HG03025 (cell line): ENCODE results near the gene RALGPS1.
"Not testable (repeated sequence)": the region's sequence is repeated elsewhere in the genome, so short reads cannot be mapped to it uniquely, and the experiment has no call there.

ENCODE experiments used
- ATAC-seq: cut with Tn5 transposase; IDR thresholded peaks from one replicate; pipeline ENCODE4 v1.9.1; 2021; ENCODE audit warnings: mild to moderate bottlenecking, moderate library complexity; ENCODE audit not compliant: unreplicated experiment, low FRiP score

RALGPS1 gene

DNA sequence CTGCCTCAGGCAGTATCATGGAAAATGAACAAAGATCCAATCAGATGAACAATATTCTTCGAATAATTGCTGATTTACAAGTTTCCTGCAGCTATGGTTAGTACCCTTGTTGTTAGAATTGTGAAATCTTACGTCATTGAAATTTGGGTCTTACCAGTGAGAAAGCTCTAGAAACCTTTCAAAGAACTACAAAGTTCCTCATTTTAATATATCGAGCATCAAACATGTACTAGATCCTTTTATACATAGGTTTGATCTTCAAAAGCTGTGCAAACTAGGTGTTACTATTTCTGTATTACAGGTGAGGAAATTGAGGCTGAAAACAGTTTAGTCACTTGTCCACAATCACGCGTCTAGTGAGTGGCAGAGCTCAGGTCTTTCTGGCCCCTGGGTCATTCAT is 251.5 kb downstream of the RALGPS1 start:
- no peak for ATAC-seq

DNA sequence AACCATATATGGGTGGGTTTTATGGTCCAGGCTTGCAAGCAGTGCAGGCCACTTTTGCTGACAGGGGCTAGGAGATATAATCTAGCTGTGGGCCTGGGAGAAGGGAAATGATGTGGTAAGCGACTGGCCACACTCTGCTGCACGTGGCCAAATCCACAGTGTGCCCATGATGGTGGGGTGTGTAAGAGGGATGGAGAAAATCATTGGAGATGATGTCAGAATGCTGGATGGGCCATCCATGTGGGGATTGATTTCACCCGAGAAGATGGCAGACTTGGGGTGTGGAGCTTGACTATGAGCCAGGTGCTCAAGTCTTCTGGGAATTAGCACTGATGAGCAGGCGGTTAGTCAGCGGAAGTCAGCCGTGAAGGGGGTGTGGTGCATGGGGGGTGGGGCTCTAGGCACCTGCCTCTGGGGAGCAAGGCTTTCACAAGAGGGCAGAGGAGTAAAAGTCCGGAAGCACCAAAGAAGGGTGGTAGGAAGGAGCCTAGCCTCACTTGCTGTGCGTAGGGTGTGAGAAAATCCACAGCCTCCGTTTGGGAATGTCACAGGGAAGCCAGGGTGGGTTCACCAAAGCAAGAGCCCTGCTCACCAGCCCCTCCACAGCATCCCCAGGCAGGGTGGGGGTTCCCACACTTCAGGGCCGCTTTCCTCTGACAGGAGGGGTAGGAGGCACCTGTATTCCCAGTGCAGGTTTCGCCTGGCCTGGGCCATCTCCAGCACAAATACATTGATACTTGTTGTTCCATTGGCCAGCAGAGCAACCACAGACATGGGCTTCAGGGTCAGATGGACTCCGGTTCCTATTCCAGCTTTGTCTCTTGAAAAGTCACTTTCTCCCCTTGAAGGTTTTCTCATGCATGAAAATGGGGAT is 252.3 kb downstream of the RALGPS1 start:
- peak; percentile 39 for ATAC-seq

DNA sequence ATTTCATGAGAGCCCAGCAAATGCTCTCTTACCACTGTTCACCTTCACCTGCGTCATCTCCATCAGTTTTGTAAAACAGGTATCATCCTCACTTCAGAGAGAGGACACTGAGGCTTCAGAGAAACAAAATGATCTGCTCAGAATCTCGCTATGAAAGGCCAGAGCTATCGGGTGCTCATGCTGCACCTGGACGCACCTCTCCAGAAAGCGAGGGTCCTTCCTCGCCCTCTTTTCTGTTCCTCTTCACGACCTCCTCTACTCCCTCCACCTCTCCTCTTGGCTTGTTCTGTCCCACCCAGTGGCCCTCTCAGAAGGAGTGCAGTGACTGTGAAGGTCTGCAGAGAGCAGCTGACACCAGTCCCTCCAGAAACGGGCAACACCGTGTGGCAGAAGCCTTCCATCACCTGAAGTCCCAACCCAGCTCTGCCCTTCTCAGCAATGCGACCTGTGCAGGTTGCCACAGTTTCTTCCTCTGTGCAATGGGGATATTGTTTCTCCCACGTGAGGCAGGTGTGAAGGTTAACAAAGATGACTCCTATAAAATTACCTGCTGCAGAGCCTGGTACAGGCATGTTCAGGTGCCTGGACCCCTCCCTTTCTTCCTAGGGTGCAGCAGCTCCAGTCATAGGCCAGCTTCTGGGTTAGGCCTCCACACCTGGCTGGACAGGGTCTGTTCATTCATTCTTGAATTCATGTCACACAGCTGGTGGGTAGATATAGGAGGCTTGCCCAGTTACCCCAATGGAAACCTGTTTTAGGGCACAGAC is 253.2 kb downstream of the RALGPS1 start:
- no peak for ATAC-seq

DNA sequence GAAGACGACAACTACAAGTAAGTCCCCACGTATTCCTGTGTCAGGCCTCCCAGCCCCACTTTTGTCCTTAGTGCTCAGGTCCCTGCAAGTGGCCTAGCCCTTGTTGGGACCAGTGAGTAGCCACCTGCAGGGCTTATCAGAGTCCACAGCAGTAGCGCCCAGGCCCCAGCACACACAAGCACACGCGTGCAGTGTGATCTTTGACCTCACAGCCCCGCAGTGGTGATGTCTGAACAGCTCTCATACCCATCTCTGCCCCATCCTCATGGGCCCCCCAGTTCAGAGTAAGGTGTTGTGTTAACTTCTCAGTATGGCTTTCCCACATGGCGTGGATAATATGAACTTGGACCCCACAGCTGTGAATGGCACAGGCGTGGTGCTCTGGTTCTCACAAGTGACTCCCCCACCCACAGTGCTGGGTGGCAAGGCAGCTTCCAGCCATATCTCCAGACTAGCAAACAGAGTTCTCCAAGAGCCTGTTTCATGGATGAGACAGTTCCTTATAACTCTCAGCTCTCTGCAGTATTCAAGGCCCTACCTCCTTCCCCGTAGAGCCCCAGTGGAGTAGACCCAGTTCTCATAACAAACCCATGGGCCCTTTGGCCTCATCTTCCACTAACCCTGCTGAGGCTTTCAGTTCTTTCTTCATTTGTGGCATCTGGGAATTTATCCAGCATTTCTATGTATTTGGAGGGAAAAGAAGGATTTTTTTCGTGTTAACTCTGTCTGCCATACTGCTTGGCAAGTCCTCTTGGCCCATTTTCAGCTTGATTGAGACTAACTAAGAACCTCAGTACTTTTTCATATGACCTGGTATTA is 254.4 kb downstream of the RALGPS1 start:
- ATAC-seq: no peak

DNA sequence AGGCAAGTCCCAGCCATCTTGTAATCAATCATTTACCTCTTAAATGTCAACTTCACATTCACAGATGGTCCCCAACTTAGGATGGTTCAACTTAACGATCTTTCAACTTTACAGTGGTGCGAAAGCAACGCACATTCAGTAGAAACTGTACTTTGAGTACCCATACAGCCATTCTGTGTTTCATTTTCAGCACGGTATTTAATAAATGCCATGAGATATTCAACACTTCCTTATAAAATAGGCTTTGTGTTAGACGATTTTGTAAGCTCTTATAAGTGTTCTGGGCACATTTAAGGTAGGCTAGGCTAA is 254.9 kb downstream of the RALGPS1 start:
- ATAC-seq: no peak

DNA sequence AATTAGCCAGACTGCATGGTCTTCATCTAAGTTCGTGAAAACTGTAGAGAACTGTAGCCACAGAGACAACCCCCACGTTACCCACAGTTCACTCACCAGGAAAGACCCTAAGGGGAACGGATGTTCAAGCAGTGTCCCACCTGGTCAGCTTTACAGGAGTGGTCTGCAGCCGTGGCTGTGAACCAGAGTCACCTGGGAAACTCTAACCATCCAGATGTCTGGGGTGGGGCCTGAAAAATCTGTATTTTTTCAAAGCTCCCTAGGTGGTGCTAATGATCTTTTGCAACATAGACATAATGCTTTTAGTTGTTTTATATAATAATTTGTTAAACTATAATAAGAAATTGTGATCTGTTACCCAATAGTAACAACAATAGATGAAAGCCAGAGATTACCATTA is 255.5 kb downstream of the RALGPS1 start:
- no peak for ATAC-seq

DNA sequence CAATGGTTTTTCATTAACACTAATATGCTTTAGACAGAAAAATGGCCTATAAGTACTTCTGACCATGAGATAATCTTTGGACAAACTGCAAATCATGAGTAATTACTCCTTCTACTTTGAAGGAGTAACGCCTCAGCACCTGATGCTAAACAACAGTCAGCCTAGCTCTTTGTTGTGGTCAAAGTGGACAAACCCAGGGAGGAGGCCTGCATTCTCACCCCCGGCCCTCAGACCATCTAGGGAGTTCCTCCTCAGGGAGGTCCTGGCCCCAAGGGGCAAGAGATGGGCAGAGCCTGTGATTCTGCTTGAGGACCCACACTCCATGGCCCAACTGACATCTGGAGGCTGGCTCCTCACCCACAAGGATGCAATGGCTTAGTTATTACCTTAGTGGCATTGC is 256.1 kb downstream of the RALGPS1 start:
- ATAC-seq: no peak

DNA sequence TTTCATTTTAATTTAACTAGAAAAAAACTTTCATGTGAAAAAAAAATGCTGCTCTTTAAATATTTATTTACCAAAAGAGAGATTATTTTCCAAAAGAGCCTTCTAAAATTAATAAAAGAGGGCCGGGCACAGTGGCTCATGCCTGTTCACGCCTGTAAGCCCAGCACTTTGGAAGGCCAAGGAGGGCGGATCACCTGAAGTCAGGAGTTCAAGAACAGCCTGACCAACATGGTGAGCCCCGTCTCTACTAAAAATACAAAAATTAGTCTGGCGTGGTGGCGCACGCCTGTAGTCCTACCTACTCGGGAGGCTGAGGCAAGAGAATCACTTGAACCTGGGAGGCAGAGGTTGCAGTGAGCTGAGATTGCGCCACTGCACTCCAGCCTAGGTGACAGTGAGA is 256.8 kb downstream of the RALGPS1 start:
- not testable (repeated sequence) for ATAC-seq

DNA sequence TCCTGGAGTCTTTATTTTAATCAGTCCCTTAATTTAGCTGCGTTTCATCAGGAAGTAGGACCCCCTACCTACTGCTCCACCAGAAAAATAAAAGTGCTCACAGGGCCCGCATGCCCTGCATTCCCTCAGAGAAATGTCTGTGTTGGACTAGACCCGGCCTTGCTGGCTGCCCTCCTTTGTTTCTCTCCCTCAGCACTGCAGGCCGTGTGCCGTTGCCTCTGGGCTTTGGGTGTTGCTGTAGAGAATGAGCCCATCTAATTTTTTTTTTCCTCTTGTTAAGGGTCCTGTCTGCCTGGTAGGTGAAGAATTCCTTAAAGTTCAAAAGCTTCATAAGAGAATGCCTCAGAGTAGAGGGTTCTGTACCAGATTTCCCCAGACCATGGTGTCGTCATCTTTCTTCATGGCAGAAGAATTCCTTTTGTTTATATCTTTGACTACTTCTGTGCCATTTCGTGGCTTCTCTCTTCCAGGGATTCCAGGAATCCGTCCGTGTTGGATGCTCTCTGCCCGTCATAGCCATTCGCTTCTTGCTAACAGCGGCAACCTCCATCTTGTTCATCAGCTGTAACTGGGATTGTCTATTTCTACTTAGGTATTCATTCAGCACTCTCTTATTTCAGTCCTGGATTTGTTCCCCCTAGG is 257.6 kb downstream of the RALGPS1 start:
- ATAC-seq: no peak

DNA sequence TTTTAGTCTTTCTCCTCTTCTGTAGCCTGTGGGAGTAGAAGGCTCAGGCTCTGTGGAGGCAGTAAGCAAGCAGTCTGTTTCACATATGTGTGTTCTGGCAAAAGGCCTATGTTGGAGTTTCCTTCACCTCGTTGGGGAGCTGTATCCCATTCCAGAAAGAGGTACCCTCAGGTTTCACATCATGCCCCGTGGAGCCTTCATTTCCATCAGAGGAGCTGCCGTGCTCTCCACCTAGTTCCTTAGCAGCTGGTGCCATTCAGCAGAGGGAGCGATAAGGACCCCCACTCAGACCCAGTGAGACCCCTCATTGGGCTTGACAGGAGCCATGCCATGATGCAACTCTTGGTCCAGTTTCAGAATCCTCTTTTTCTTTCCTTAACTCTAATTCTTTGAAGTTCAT is 258.5 kb downstream of the RALGPS1 start:
- no peak for ATAC-seq

DNA sequence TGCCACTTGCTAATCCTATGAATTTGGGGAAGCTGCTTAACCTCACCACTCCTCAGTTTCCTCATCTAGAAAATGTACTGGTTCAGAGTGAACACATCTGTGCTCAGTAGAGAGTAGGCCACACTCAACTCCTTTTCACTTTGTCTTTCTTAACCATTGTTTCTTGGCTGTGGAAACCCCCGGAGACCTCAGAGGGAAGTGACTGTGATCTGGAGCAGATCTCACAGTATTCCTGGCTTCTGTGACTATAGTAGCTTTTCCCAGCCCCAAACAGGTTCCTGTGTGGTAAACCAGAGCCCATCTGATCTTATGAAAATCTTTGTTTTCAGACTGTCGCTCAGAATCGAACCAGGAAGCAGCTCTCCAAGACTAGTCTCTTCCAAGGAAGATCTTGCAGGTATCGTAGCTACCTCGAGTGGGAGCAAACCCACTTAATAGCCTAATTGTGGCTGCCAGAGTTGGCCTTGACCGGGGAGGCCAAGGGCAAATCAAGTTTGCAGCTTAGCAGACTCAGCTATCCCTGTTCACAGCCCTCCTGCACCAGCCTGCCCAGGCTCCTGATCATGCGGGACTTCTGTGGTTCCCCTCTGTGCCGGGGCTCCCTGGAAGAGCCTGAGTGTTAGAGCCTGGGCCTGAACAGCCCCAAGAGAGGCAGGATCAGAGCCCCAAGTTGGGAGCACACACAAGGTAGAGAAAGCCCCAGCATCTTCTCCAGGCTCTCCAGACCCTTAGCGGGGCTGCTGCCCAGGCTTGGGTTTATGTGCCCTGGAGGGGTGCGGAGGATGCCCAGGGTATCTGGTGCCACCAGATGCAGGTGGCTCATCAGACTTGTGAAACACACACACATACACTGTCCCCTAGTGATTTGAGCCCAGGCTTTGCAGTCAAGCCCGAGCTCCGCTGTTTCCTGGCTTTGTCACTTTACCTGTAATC is 260.1 kb downstream of the RALGPS1 start:
- ATAC-seq: no peak

DNA sequence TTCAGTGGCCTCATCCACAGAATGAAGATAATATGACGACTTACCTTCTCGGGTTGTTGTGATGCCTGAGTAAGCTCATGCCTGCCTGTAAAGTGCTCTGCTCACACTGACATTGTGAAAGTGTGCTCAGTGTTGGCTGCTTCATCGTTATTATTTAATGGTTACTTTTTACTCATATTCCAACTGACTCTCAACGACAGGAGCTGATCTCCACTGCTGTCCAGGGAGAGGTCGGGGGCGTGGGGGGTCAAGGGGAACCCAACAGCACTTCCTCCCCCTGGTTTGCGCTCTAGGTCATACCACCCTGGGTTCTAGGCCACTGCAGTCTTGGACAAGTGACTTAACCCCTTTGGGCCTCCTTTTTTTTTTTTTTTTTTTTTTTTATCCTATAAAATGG is 260.7 kb downstream of the RALGPS1 start:
- no peak for ATAC-seq

DNA sequence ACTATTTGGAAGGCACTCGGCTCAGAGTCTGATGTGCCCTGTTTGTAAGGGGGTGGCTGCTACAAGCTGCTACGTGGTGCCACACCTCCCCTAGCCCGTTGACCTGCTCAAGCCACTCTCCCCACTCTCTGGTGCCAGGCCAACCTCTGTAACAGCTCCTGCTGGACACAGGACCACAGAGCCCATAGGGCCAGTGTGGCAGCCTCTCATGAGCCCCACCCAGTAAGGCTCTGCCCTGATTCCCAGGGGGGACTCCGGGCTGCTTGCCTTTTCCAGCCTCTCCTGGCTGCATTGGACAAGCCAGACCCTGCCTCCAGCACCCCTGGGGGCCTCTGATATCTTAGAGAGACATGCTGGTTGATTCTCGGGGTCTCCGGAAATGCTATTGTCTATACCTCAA is 261.2 kb downstream of the RALGPS1 start:
- ATAC-seq: no peak

DNA sequence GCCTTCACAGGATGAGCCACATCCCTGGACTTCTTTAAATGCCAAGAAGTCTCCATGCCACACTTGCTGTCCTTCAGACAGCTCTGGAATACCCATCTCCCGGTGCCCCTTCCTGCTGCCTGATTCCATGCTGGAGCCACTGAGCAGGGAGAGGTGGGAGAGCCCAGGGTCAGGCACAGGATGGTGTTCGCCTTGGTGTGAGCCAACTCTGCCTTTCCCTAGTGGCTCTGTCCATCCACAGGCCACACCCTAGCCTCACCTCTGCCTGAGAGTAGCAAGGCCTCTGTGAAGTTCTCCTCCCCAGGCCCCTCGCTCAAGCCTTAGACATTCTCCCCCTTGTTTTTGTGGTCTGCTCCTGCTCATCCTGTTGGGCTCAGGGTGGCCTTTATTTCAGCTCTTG is 262.0 kb downstream of the RALGPS1 start:
- no peak for ATAC-seq

DNA sequence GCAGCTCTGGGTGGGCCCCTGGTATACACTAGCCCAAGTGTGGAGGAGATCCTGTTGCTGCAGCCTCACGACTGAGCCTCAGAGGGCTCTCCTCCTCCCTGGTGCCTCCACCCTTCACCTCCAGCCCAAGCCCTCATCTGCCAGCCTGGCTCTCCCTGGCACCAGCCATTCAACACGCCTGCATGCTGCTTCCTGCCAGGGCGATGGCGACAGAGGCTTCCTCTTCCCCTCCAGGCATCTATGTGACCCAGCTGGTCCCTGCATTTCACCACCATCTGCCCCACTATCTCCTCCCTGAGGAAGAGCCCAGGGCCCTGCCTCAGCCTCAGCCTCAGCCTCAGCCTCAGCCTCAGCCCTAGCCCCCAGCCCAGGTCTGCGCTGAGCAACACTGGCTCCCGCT is 262.6 kb downstream of the RALGPS1 start:
- no peak for ATAC-seq

DNA sequence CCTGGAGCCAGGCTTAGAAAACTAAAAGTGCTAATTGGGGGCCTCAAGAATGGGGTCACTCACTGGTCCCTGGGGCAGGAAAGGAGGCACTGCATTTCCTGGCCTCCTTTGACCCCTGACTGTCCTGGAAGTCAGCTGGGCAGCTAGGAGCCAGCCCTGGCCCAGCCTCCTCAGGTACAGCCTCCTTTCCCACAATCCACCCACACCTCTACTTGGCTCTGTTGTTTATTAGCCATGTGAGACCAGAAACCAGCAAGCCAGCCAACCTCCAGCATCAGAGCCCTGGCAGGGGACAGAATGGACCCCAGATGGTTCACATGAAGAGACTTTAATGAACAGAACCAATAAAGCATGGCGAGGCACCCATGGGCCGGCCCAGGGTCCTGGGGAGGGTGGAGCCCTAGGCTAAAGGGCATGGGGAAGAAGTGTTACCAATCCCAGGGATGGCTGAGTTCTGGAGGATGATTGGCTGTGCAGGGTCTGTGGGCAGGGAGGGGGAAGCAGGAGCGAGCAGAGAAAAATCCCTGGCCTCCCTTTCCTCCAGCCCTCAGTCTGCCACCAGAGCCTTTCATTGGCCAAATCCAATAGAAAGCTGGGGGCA is 263.2 kb downstream of the RALGPS1 start:
- no peak for ATAC-seq

DNA sequence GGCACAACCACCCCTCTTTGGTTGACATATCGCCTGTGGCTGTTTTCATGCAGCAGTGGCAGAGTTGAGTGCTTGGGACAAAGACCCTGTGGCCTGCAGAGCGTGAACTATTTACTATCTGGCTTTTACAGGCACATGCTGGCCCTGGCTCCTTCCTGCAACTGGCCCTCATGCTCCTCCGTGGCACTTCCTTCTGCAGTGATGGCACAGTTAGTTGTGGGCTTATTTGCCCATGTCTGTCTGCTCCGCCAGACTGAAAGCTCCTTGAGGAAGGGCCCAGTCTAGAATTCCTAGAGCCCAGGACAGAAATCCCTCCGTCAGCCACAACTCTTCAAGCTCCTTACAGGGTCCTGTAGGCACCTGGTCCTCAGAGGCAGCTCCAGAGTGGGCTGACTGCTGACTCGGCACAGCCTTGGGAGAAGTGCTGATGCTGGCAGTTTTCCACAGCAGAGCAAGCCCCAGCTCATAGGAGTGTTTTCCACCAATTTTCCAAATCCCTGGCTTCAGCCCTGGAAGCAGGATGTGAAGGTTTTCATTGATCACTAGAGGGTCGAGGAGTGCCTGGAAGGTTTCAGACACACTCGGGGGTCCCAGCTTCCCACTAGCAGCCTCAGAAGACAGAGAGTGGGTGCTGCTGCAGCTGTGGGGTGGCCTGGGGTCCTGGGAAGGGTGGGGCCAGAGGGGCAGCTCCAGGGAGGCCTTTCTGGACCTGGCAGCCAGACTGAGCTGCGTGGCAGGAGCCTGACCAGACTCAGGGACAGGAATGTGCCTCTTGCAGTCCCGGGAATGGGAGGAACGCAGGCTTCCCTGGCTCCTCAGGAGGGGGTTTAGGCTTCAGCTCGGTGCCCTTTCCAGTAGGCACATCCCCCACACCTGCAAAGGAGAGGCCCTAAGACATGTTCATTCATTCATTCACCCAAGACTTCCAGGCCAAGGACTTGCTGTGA is 264.4 kb downstream of the RALGPS1 start:
- no peak for ATAC-seq
